GM18519 (cell line): ENCODE data around the gene CAMKK1.

Experiments
- ATAC-seq: cut with Tn5 transposase; IDR thresholded peaks from one replicate; pipeline ENCODE4 v1.9.1; 2021; ENCODE audit warnings: mild to moderate bottlenecking, moderate library complexity; ENCODE audit not compliant: unreplicated experiment, low FRiP score

CAMKK1 gene

DNA sequence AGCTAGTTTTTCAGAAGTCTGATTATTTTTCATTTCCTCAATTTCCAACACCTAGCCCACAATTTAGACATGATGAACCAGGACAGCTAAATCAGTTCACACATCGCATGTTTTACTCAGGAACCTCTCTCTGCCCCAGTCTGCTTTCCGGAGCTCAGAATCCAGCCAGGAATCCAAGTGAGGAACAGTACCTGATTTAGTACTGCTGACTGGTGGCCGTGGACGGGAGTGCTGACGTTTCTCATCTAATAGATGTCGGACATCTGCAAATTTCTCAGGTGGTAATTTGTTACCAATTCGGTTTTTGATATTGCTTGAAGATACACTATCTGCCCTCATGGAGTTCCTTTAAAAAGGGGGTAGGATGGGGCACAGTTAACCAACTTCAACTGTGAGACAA, 76.9 kb downstream of the CAMKK1 start:
- ATAC-seq = no peak

- ATAC-seq = no peak
These were observed 77.7 kb downstream of the CAMKK1 start for GRCh38 chr17:3815122-3815521.

GRCh38 chr17:3814361-3814760, 78.5 kb downstream of the CAMKK1 start:
- ATAC-seq = no peak

DNA sequence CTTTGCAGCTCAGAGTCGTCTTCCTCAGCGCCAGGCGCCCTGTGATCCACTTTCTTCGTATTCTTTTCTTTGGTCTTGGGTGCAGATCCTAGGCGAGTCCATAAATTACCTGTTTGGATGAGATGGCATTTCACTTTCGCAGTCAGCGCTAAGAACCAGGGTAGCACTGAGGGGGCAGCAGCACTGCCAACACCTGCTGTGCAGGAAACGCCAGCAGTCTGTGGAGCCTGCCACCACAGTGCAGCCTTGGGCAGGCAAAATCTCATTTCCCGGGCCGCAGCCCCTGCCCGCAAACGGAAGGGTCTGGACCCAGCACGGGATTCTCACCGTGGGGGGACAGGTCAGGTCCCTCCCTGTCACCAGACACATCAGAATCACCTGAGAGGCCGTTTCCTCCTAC, 79.7 kb downstream of the CAMKK1 start:
- no peak for ATAC-seq

DNA sequence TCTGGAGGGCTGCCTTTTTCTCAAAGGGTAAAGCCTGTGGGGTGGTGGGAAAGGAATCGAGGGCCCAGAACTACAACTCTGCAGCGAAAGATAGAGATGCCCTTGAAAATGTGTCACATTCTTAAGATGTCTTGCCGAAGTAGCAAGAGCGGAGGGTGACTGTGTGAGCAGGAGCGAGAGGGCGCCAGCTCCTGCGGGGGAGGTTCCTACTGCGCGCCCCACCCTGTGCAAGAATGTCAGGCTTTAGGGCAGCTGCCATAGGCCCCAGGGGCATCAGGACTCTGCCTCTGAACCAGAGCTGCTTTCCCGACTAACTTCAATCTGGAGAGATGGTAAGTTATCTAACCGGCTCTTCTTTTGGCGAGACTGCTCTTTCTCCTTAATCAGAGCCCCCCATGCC, 80.1 kb downstream of the CAMKK1 start:
- no peak for ATAC-seq

DNA sequence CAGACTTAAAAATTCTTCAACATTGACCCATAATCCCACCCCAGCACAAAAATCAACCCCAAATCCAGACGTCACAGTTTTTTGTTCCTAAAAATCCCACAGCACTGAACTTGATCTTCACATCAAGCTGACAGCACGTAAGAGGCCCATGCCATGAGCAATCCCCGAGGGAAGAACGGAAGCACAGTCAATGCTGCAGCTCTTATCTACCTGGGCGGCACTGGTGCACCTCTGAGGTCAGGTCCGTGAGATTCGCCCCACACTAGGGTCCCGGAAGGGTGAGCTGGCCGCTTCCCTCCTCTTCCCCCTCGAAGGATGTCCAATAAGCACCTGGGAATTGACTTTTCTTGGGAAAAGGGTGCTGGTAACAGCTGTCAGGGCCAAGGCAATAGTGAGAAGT, 80.6 kb downstream of the CAMKK1 start:
- no peak for ATAC-seq
